T-helper 9 cell (primary cell): Measurements from ENCODE around the gene MVP.
"Not testable (repeated sequence)": the region's sequence is repeated elsewhere in the genome, so short reads cannot be mapped to it uniquely, and the experiment has no call there.

Experiments
- DNase-seq: peaks from one replicate; pipeline ENCODE4 v3.0.0-alpha.2; 2020

The MVP gene

DNA sequence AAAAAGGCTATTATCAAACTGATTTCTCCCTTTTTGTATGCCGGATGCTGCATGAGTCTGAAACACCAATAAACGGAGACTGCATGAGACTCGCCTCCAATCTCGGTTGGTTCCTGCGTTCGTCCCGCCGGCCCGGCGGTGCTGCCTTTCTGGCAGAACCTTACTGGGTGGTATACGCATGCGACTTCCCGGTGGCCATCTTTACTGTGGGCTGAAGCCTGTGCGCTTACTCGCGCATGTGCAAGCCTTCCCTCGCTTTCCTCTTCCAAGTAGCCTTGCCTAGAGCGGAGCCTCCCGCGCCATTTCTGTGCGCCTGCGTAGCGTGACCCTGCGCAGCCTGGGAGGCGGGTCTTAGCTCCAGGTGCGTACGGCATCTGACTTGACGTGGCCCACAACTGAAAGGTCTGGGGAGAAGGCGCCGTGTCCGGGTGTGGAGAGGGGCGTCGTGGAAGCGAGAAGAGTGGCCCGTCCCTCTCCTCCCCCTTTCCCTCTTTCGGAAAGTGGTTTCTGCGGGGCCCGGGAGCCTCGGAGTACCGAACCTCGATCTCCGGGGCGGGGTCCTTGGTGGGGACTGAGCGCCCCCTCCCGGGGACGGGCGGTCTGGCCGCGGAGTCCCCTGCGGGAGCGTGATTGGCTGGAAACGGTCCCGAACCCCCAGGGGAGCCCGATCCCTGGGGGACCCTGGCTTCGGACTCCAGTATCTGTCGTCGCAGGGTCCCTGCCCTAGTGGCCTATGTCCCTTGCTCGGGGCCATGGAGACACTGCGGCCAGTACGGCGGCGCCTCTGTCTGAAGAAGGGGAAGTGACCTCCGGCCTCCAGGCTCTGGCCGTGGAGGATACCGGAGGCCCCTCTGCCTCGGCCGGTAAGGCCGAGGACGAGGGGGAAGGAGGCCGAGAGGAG lies 4.2 kb upstream of the MVP start, which contains the start of gene PAGR1:
Gene PAGR1 (plus strand): TSS at position 360 of the 901 bp plus-strand sequence. CDS start 374 bp downstream, at position 734.
- DNase-seq: peak; percentile 96

DNA sequence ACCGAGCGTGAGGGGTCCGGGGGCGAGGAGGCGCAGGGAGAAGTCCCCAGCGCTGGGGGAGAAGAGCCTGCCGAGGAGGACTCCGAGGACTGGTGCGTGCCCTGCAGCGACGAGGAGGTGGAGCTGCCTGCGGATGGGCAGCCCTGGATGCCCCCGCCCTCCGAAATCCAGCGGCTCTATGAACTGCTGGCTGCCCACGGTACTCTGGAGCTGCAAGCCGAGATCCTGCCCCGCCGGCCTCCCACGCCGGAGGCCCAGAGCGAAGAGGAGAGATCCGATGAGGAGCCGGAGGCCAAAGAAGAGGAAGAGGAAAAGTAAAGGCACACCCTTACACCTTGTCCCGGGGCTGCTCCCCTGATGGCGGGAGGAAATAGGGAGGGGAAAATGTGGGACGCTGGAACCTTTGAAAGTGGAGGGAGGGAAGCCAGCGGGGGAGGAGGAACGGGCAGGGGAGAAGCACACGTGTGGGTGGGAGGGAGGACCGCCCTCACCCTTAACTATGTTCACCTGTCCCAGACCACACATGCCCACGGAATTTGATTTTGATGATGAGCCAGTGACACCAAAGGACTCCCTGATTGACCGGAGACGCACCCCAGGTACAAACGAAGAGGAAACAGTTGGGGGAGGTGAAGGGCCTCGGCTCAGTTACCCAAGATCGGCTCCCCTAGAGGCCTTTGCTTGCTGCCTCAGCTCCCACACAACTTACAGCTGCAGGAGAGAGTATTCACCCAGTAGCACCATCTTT lies 3.4 kb upstream of the MVP start:
- DNase-seq: no peak

DNA sequence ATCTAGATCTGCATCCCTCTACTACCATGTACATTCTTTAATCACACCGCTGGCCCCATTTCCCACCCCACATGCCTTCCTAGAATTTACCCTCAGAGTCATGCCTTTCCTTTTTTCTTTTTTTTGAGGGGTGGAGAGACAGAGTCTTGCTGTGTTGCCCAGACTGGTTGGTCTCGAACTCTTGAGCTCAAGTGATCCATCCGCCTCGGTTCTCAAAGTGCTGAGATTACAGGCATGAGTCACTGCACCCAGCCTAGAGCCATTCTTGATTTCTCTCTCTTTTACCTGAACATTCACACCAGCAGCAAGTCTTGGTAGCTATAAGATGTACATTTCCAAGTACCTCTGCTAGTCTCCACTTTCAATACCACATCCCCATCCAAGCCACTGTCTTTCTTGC lies 2.2 kb upstream of the MVP start:
- no peak for DNase-seq

DNA sequence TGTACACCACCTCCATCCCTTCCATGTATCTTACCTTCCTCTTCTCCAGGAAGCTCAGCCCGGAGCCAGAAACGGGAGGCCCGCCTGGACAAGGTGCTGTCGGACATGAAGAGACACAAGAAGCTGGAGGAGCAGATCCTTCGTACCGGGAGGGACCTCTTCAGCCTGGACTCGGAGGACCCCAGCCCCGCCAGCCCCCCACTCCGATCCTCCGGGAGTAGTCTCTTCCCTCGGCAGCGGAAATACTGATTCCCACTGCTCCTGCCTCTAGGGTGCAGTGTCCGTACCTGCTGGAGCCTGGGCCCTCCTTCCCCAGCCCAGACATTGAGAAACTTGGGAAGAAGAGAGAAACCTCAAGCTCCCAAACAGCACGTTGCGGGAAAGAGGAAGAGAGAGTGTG lies 756 bp upstream of the MVP start:
- no peak for DNase-seq

DNA sequence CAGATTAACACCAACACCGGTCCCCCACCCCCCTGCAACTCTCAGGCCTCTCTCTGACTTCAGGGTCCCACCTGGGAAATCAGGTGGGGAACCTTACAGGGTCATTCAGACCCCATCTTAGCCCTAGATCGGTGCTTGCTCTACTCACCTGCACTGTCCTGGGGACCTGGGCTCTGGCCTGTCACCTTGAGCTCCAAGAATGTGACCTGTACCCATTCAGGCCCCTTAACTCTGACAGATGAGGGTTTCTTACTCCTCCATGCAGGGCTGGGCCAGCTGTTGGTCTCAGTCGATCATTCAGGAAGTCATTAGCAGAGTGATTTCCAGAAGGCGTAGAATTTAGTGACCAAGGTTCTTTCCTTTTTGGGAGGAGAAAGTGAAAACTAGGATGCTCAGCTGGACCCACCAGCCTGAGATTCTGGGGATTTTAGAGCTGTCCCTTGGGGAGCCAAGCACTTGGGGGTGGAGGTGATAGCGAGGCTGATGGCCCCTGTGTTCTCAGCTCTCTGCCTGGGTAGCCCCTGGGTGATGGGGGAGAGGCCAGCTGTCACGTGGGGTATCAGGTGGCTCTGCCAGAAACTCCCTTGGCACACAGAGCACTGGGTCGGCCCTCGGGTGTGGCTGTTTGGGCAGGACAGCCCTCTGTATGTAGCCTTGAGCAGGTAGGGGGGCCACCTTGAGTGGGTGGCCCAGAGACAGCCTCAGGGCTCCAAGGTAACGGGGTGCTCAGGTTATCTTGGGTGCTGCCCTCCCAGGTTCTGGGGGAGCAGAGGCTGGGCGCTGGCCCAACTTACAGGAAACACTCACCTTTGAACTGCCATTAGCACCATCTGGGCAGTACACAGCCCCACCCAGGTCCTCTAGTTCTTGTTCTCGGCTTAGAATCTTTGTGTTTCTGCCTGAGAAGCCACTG lies 724 bp downstream of the MVP start:
- no peak for DNase-seq

DNA sequence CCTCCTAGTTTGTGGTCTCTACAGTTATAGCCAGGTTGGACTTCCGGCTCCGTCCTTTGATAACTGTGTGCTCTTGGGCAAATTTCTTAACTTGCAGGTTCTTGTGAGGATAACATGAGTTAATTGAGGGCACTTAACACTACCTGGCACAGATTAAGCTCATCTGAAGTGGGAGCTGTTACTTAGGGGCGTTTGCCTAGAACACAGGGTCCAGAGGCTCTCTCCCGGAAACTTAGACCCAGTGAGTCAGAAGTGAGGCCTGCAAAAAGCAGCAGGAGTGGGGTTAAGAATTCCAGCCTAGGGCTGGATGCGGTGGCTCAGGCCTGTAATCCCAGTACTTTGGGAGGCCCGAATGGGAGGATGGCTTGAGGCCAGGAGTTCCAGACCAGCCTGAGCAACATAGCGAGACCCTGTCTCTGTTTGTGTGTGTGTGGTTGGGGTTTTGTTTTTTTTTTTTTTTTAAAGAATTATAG lies 1.4 kb downstream of the MVP start:
- no peak for DNase-seq

DNA sequence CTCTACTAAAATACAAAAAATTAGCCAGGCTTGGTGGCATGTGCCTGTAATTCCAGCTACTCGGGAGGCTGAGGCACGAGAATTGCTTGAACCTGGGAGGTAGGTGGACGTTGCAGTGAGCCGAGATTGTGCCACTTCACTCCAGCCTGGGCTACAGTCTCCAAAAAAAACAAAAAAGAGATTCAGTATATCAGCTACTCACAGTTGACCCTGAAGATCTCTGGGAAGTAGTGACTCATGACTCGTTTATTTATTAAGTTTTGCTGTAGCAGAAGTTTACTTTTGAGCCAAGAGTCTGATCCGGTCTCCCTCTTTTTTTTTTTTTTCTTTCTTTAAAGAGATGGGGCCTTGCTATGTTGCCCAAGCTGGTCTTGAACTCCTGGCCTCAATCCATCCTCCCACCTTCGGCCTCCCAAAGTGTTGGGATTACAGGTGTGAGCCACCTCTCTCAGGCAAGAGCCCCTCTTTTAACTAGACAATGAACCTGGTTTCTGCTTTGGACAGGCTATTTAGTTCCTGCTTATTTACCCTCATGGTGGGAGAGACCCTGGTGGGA lies 4.4 kb downstream of the MVP start:
- DNase-seq: no peak

DNA sequence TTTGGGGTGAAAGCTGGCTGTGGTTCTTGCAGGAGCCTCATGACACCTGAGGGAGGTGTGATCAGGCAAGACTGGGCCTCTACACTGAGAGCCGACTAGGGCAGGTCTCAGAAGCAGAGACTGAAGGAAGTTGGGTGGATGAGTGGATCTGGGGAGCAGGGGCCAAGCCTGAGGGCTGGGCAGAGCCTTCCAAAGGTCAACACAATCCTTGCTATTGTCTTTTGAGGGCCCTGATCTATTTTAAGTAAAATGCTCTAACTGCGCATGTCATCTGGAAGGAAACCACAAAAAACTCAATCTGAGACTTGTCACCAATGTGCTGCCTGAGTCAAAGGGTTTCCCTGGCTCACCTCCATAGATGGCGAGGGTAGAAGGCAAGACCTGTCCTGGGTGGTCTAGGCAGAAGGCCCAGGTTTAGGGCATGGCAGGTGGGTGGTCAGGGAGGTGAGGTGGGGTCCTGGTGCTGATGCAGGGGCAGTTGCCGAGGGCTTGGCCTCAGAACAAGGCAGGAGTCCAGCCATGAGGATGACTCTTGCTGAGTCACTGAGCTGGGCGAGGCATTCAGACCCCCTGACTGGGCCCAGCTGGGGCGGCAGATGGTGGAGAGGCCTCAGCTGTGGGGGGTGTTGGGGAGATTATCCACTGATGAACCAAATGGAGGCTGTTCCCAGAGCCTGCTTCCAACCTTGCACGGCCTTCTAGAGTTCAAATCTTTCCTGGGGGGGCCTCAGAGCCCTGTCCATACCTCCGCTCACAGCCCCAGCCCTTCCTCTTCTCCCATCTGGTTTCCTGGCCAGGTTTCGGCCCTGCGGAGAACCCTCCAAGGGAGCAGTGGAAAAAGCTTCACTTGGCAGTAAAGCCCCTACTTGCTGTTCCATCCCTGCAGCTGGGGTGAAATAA lies 5.1 kb downstream of the MVP start:
- no peak for DNase-seq

DNA sequence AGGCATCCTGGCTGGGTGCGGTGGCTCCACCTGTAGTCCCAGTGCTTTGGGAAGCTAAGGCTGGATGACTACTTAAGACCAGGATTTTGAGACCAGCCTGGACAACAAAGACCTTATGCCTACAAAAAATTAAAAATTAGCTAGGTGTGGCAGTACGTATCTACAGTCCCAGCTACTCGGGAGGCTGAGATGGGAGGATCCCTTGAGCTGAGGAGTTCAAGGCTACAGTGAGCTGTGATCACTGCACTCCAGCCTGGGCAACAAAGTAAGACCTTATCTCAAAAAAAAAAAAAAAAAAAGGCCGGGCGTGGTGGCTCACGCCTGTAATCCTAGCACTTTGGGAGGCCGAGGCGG lies 6.1 kb downstream of the MVP start:
- DNase-seq: no peak

DNA sequence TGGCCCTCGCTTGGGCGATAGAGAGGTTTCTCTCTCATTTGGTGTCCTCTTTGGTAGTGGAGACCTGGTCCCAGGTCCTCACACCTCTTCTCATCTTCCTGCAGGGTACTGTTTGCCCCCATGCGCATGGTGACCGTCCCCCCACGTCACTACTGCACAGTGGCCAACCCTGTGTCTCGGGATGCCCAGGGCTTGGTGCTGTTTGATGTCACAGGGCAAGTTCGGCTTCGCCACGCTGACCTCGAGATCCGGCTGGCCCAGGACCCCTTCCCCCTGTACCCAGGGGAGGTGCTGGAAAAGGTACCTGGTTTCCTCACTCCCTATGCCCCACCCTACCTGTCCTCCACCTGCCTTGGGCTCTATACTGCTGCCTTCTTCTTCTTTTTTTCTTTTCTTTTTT lies 10.5 kb downstream of the MVP start:
- DNase-seq: no peak

DNA sequence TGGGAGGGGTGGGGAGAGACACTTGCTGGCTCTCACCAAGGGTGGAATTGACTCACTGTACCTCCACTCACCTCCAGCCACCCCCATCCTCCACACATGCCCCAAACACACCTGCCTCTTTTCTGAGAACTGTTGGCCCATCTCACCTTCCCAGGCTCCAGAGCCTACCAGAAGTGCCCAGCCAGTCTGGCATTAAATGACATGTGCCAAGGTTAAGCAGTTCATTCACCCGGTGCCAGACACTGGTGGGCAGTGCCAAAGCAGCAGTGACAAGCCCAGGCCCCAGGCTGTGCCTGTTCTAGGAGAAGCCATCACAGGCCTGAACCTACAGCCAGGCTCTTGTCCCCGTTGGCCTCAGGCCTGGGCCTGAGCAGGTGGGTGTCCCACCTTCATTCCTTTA lies 11.2 kb downstream of the MVP start:
- no peak for DNase-seq

DNA sequence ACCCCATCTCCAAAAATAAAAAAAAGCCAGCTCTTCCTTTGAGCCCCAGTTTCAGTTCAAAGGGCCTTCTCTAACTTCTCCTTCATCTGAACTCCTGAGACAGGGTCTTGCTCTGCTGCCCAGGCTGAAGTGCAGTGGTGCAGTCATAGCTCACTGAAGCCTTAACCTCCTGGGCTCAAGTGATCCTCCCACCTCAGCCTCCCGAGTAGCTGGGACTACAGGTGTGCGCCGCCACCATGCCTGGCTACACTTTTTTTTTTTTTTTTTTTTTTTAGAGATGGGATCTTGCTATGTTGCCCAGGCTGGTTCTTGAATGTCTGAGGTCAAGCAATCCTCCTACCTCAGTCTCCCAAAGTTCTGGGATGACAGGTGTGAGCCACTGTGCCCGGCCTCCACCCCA lies 13.0 kb downstream of the MVP start:
- not testable (repeated sequence) for DNase-seq

DNA sequence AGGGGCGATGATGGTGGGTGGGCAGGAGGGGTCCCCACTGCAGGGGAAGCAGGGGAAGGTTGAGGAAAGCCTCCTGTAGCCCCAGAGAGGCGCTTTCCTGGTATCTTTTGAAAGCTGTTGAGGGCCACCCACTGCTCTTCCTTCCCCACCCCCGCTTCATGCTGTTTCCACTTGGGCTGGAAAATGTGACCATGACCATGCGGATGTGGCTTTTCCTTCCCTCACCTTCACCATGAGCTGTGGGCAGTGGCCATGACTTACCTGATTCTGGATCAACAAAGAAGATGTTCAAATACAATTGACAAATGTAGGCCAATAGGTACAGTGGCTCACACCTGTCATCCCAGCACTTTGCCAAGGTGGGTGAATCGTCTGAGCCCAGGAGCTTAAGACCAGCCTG lies 13.8 kb downstream of the MVP start:
- DNase-seq: no peak

DNA sequence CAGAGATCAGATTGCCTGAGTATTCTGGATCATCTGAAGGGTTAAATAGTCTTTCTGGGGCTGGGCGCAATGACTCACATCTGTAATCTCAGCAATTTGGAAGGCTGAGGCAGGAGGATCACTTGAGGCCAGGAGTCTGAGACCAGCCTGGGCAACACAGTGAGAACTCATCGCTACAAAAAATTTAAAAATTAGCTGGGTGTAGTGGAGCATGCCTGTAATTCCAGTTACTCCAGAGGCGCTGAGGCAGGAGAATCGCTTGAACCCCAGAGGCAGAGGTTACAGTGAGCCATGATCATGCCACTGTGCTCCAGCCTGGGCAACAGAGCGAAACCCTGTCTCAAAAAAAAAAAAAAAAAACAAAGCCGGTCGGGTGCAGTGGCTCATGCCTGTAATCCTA lies 15.7 kb downstream of the MVP start:
- no peak for DNase-seq

DNA sequence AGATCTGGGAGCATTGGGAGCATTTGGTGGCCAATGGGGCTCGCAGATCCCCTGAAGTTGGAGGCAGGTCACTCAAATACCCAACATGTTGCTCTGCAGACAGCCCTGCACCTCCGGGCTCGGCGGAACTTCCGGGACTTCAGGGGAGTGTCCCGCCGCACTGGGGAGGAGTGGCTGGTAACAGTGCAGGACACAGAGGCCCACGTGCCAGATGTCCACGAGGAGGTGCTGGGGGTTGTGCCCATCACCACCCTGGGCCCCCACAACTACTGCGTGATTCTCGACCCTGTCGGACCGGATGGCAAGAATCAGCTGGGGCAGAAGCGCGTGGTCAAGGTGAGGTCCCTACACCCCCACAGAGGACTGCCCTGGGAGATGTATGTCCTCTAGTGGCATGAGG lies 16.4 kb downstream of the MVP start:
- DNase-seq: no peak

DNA sequence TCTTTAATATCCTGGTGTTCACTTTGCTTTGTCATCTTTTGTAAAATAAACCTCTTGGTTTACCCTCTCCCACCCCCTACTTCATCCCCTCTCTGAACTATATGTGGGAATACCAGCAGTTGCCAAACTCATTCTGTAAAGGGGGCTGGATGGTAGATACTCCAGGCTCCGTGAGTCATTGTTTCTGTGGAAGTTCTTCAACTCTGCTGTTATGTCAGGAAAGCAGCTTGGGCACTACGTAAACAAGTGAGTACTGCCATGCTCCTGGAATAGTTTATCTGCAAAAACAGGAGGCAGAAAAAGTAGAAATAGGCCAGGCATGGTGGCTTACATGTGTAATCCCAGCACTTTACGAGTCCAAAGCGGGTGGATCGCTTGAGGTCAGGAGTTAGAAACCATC lies 17.6 kb downstream of the MVP start:
- DNase-seq: no peak

DNA sequence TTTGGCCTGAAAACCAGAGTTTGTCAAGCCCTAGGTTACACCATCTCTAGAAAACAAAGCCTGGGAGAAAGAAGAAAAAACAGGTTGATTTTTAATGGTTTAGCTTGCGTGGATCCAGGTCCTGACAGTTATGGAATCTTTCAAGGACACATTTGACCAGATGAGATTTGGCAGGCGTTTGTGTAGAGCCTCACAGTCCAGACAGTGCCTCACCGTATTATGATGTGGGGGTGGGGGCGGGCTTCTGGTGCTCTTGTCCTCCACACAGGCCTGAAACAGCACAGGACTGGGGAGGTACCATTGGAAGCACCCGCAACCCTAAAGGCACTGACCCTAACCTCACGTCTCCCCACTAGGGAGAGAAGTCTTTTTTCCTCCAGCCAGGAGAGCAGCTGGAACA lies 19.6 kb downstream of the MVP start:
- DNase-seq: no peak

DNA sequence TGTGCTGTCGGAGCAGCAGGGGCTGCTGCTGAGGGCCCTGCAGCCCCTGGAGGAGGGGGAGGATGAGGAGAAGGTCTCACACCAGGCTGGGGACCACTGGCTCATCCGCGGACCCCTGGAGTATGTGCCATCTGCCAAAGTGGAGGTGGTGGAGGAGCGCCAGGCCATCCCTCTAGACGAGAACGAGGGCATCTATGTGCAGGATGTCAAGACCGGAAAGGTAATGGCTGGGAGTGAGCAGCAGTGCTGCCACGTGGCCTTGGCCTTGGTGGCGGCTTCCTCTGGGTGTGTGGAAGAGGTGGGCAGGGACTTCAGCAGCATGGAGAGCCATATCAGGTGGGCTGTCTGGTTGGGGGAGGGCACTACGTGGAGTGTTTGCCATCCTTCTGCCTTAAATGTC lies 20.0 kb downstream of the MVP start:
- DNase-seq: no peak

DNA sequence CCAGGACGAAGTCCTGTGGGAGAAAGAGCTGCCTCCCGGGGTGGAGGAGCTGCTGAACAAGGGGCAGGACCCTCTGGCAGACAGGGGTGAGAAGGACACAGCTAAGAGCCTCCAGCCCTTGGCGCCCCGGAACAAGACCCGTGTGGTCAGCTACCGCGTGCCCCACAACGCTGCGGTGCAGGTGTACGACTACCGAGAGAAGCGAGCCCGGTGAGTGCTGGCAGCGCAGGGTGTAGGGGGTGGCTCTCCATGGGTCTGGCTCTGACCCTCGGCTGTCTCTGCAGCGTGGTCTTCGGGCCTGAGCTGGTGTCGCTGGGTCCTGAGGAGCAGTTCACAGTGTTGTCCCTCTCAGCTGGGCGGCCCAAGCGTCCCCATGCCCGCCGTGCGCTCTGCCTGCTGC lies 21.4 kb downstream of the MVP start:
- DNase-seq: no peak

DNA sequence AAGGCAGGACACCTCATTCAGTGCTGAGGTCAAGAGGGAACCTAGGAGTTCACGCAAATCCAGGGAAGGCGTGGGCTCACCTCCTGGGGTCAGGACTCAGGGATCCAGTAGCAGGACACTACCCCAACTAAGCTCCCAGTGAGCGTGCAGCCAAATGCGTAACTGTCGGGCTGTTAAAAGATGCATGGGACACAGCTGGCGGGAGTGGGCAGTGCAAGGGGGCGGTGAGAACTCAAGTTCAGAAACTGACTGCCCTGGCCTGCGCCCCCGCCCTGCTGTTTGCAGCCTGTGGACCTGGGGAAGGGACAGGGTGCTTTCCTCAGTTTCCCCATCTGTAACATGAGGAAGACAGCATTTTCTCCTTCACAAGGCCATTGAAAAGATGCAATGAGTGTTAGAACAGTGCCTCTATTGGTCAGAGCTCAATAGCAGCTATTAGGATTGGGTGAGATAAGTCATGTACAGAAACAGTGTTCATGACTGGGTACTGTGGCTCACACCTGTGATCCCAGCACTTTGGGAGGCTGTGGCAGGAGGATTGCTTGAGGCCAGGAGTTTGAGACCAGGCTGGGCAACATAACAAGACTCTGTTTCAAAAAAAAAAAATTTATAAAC lies 22.6 kb downstream of the MVP start:
- DNase-seq: no peak

DNA sequence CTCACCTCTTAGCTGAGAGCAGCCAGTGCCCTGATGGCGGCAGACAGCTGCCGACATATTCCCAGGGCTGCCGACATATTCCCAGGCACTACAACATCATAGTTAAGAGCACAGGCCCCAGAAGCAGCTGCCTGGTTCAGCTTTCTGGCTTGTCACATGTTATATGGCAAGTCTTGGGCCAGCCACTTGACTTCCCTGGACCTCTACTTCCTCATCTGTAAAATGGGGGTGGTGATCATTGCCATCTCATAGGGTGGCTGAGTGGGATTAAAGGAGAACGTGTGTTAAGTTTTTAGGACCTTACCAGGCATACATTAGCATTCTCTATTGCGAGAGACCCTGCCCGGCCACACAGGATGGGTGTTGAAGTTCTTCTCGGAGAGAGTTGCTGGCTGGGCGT lies 23.7 kb downstream of the MVP start:
- DNase-seq: no peak
